ENCODE results near the gene GPATCH2L.

DNA sequence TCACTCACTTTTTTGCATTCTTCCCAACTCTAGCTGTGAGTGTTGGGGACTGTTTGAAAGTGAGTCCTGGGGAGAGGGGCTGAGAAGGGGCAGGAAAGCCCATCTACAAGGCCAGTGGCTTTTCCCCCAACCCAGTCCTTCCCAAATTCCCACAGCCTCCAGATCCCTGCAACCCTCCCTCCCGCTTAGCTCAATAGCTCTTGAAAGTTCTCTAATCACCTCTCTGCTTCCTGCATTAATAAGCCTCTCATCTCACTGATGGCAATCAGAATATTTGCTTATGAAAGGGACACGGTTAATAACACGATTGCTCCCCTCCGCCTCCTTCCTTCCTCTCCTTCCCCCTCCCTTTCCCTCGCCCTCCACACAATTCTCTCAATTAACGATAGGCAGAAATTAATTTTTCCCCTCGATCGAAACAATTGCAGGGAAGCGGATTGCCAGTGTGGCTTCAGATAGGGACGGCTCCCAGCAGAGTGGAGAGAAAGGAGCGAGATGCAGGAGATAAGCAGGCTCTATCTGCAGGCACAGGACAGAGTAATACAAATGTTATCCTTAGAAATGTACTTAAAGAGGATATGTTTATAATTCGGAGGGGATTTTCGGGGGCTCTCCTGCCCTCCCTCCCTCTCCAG, 15.1 kb upstream of the GPATCH2L start:
- TF ChIP-seq, protein P1, sequence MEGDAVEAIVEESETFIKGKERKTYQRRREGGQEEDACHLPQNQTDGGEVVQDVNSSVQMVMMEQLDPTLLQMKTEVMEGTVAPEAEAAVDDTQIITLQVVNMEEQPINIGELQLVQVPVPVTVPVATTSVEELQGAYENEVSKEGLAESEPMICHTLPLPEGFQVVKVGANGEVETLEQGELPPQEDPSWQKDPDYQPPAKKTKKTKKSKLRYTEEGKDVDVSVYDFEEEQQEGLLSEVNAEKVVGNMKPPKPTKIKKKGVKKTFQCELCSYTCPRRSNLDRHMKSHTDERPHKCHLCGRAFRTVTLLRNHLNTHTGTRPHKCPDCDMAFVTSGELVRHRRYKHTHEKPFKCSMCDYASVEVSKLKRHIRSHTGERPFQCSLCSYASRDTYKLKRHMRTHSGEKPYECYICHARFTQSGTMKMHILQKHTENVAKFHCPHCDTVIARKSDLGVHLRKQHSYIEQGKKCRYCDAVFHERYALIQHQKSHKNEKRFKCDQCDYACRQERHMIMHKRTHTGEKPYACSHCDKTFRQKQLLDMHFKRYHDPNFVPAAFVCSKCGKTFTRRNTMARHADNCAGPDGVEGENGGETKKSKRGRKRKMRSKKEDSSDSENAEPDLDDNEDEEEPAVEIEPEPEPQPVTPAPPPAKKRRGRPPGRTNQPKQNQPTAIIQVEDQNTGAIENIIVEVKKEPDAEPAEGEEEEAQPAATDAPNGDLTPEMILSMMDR (IDR thresholded peaks at IDR 0.05), result no peak
- TF ChIP-seq POLR2A (IDR thresholded peaks at IDR 0.05), result no peak
